Ishikawa (cell line): ENCODE results near the gene NHLRC4.

Experiments
- CEBPB ChIP-seq: IDR thresholded peaks from 2 replicates; pipeline ENCODE4 v1.6.1; 2012
- CREB1 ChIP-seq: IDR thresholded peaks from 2 replicates; pipeline ENCODE4 v1.6.1; 2012; ENCODE audit warnings: low read depth
- EGR1 ChIP-seq: IDR thresholded peaks from 2 replicates; pipeline ENCODE4 v1.6.1; 2012
- EP300 ChIP-seq: IDR thresholded peaks from 2 replicates; pipeline ENCODE4 v1.6.1; 2012; ENCODE audit warnings: borderline replicate concordance
- FOXM1 ChIP-seq: IDR thresholded peaks from 2 replicates; pipeline ENCODE4 v1.6.1; 2012; ENCODE audit warnings: low read depth, borderline replicate concordance
- MAX ChIP-seq: IDR thresholded peaks from 2 replicates; pipeline ENCODE4 v1.6.1; 2012
- NFIC ChIP-seq: IDR thresholded peaks from 2 replicates; pipeline ENCODE4 v1.6.1; 2012
- RAD21 ChIP-seq: IDR thresholded peaks from 2 replicates; pipeline ENCODE4 v1.6.1; 2012; ENCODE audit warnings: low read depth
- TAF1 ChIP-seq: IDR thresholded peaks from 2 replicates; pipeline ENCODE4 v1.6.1; 2012; ENCODE audit warnings: low read depth, mild to moderate bottlenecking
- TCF12 ChIP-seq: IDR thresholded peaks from 2 replicates; pipeline ENCODE4 v1.6.1; 2012; ENCODE audit warnings: low read depth
- TEAD4 ChIP-seq: IDR thresholded peaks from 2 replicates; pipeline ENCODE4 v1.6.1; 2012
- USF1 ChIP-seq: IDR thresholded peaks from 2 replicates; pipeline ENCODE4 v1.6.1; 2012
- YY1 ChIP-seq: IDR thresholded peaks from 2 replicates; pipeline ENCODE4 v1.6.1; 2012; ENCODE audit warnings: low read depth
- ZBTB7A ChIP-seq: IDR thresholded peaks from 2 replicates; pipeline ENCODE4 v1.6.1; 2012; ENCODE audit warnings: low read depth
- TF ChIP-seq, protein P1 (sequence below): IDR thresholded peaks from 2 replicates; pipeline ENCODE4 v1.6.1; 2012; ENCODE audit warnings: low read depth, mild to moderate bottlenecking

Gene NHLRC4

DNA sequence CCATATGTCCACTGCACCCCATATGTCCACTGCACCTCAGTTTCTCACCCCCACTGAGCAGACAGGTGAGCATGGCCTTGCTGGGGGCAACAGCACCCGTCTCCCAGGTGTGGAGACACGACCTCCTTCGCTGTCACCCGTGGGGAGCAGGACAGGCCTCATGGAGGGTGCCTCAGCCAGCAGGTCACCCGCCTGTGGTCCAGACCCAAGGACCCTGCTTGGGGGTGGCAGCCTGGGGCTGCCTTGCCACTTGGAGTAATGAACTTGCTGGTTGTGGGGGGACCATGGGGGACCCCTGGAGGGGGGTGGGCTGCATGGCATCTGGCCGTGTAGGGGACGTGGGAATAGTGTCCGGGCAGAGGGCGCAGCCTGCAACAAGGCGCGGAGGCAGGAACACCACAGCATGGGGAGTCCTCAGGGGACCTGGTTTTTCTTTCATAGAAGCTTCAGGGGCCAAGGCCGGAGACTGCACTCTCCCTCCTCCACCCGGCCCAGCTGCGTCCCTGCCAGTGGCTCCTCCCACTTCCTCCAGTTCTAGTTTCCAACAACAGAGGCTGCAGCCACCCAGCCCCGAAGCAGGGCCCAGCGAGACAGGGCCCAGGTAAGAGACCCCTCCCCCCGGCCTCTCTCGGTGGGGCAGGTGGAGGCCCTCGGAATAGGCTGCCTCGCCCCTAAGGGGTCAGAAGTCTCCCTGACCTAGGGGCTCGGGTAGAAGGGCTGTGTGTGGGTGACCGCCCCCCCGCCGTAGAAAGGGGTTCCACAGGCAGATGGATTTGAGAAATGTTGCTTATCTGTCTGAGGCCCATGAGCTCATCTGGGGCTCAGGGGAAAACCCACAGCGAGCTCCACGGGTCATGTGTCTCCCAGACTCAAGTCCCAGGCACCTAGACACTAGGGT, at the start of gene NHLRC4:
Gene NHLRC4 (plus strand): TSS at position 531 of the 898 bp plus-strand sequence. CDS start 1,043 bp downstream, outside the sequence.
- no peak for TF ChIP-seq MAX
- TF ChIP-seq USF1, result no peak
- TF ChIP-seq RAD21, result no peak
- TF ChIP-seq TAF1, result no peak
- no peak for TF ChIP-seq EGR1
- TF ChIP-seq, protein P1, sequence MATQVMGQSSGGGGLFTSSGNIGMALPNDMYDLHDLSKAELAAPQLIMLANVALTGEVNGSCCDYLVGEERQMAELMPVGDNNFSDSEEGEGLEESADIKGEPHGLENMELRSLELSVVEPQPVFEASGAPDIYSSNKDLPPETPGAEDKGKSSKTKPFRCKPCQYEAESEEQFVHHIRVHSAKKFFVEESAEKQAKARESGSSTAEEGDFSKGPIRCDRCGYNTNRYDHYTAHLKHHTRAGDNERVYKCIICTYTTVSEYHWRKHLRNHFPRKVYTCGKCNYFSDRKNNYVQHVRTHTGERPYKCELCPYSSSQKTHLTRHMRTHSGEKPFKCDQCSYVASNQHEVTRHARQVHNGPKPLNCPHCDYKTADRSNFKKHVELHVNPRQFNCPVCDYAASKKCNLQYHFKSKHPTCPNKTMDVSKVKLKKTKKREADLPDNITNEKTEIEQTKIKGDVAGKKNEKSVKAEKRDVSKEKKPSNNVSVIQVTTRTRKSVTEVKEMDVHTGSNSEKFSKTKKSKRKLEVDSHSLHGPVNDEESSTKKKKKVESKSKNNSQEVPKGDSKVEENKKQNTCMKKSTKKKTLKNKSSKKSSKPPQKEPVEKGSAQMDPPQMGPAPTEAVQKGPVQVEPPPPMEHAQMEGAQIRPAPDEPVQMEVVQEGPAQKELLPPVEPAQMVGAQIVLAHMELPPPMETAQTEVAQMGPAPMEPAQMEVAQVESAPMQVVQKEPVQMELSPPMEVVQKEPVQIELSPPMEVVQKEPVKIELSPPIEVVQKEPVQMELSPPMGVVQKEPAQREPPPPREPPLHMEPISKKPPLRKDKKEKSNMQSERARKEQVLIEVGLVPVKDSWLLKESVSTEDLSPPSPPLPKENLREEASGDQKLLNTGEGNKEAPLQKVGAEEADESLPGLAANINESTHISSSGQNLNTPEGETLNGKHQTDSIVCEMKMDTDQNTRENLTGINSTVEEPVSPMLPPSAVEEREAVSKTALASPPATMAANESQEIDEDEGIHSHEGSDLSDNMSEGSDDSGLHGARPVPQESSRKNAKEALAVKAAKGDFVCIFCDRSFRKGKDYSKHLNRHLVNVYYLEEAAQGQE, result no peak
- no peak for TF ChIP-seq CREB1
- peak; percentile 50; the same call in 1 of the 2 replicates for TF ChIP-seq ZBTB7A

DNA sequence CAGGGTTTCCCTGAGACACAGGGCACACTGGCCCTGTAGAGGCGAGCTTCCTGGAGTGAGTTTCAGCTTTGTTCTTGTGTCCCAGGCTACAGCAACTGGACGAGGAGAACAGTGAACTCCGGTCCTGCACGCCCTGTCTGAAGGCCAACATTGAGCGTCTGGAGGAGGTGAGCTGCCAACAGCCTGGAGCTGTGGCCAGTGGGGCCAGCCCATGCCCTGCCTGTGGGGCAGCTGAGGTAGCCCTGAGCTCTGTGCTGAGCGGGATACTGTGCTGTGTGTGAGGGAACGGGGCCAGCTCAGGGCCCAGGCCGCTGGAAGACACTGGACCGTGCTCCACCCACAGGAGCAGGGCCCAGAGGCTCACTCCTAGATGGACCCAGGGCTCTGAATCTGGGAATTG, 47.9 kb upstream of the NHLRC4 start:
- TF ChIP-seq ZBTB7A, result no peak
- no peak for TF ChIP-seq NFIC
- TF ChIP-seq CEBPB, result no peak
- no peak for TF ChIP-seq TEAD4
- TF ChIP-seq USF1, result no peak
- TF ChIP-seq, protein P1, result no peak
- TF ChIP-seq TAF1, result no peak
- TF ChIP-seq YY1, result no peak
- no peak for TF ChIP-seq EGR1
- no peak for TF ChIP-seq FOXM1
- no peak for TF ChIP-seq MAX
- TF ChIP-seq RAD21, result no peak
- TF ChIP-seq CREB1, result no peak
- no peak for TF ChIP-seq TCF12
- no peak for TF ChIP-seq EP300

GRCh38 chr16:519425-519824, 47.4 kb upstream of the NHLRC4 start:
- TF ChIP-seq MAX (no peak), EGR1 (no peak), NFIC (no peak), ZBTB7A (no peak), CEBPB (no peak), TCF12 (no peak), EP300 (no peak), YY1 (no peak), FOXM1 (no peak), TEAD4 (no peak), CREB1 (no peak), TAF1 (no peak), USF1 (no peak), RAD21 (no peak)
- TF ChIP-seq, protein P1, result no peak
